CD4-positive, alpha-beta T cell (primary cell): ENCODE measurements around the gene LYPD6B. TPM values are rescaled to one million over a fixed set of nuclear protein-coding genes. Genes with fewer than 3 reads are reported as not detected.

Experiments
- ATAC-seq: fragments of 200-7000 bp; cut with Tn5 transposase; one replicate; pipeline ENCODE4 v1.10.0; 2022; ENCODE audit warnings: mild to moderate bottlenecking; ENCODE audit not compliant: poor library complexity
- CTCF ChIA-PET: fragments of 350-600 bp; sonication (Branson Sonifier 250); formaldehyde crosslinking; loops from one replicate; lab custom pipeline; 2021; ENCODE audit warnings: antibody characterized with exemption, inconsistent platforms; lab: Charles Lee
- POLR2A ChIA-PET: fragments of 350-600 bp; sonication (Branson Sonifier 250); formaldehyde crosslinking; loops from one replicate; lab custom pipeline; 2021; ENCODE audit warnings: antibody characterized with exemption, inconsistent platforms; lab: Charles Lee
- DNase-seq, 14 experiments: peaks; one replicate each; pipeline ENCODE4 v3.0.0-alpha.2; 2013 to 2020; ENCODE audit warnings: mixed read lengths in 2 of 14
- H3K27ac ChIP-seq, 2 donors: one replicate each; pipeline versions ENCODE4 v1.5.1 to v1.7.0; 2013; ENCODE audit warnings: low read length in 2 of 2, low read depth in 1 of 2, mild to moderate bottlenecking in 1 of 2
- H3K27me3 ChIP-seq, 2 experiments: 1 replicate in 1 of 2; 2 replicates in 1 of 2; pipeline versions ENCODE4 v1.6.1 to v1.7.0; 2013; ENCODE audit warnings: low read length in 2 of 2, control low read depth in 1 of 2, mild to moderate bottlenecking in 1 of 2, moderate library complexity in 1 of 2; ENCODE audit not compliant: insufficient read depth in 2 of 2, control insufficient read depth in 1 of 2
- H3K36me3 ChIP-seq: one replicate; pipeline ENCODE4 v1.6.1; 2013; ENCODE audit warnings: low read length, control low read depth; ENCODE audit not compliant: insufficient read depth
- H3K4me1 ChIP-seq: one replicate; pipeline ENCODE4 v1.6.1; 2013; ENCODE audit warnings: low read length, control low read depth; ENCODE audit not compliant: insufficient read depth
- H3K4me3 ChIP-seq: one replicate; pipeline ENCODE4 v1.5.1; 2013; ENCODE audit warnings: mild to moderate bottlenecking, low read length, moderate library complexity
- H3K9me3 ChIP-seq, 2 experiments: 1 replicate in 1 of 2; 2 replicates in 1 of 2; pipeline versions ENCODE4 v1.6.1 to v1.7.0; 2013; ENCODE audit warnings: low read length in 2 of 2, mild to moderate bottlenecking in 2 of 2, control low read depth in 1 of 2, moderate library complexity in 1 of 2; ENCODE audit not compliant: control insufficient read depth in 1 of 2, insufficient read depth in 1 of 2
- H3K27ac Mint-ChIP-seq: one replicate; pipeline ENCODE4 v1.8.0; 2020; ENCODE audit warnings: mixed read lengths
- H3K27me3 Mint-ChIP-seq: one replicate; pipeline ENCODE4 v1.8.0; 2021; ENCODE audit warnings: mixed read lengths
- H3K36me3 Mint-ChIP-seq: one replicate; pipeline ENCODE4 v1.8.0; 2021; ENCODE audit warnings: low read depth, mixed read lengths
- H3K4me1 Mint-ChIP-seq: one replicate; pipeline ENCODE4 v1.8.0; 2021; ENCODE audit warnings: low read depth, mixed read lengths
- H3K4me3 Mint-ChIP-seq: one replicate; pipeline ENCODE4 v1.8.0; 2020; ENCODE audit warnings: mild to moderate bottlenecking, mixed read lengths
- H3K9me3 Mint-ChIP-seq: one replicate; pipeline ENCODE4 v1.8.0; 2020; ENCODE audit warnings: mixed read lengths
- intact Hi-C, 2 experiments: fragments of 100-400 bp; cut with DNase I in 1 of 2; cut with micrococcal nuclease in 1 of 2; formaldehyde crosslinking; loops; one replicate each; pipeline versions ENCODE4 v1.15.1 to v1.9.0; 2023 to 2025; cut with DNase I, micrococcal nuclease
- total RNA-seq, 174 experiments: library from RNA in 2 of 174; stranded (reverse) in 2 of 174; gene quantifications; one replicate each; pipeline ENCODE4 v1.2.3 and lab custom pipeline; 2021 to 2026
- TF ChIP-seq, protein P1 (sequence below): fragments of 200-600 bp; IDR thresholded peaks from one replicate; pipeline ENCODE4 v1.8.0; 2022; ENCODE audit warnings: antibody characterized with exemption, mild to moderate bottlenecking

LYPD6B gene
- total RNA-seq, 2 experiments from 2014 or later, result not detected

DNA sequence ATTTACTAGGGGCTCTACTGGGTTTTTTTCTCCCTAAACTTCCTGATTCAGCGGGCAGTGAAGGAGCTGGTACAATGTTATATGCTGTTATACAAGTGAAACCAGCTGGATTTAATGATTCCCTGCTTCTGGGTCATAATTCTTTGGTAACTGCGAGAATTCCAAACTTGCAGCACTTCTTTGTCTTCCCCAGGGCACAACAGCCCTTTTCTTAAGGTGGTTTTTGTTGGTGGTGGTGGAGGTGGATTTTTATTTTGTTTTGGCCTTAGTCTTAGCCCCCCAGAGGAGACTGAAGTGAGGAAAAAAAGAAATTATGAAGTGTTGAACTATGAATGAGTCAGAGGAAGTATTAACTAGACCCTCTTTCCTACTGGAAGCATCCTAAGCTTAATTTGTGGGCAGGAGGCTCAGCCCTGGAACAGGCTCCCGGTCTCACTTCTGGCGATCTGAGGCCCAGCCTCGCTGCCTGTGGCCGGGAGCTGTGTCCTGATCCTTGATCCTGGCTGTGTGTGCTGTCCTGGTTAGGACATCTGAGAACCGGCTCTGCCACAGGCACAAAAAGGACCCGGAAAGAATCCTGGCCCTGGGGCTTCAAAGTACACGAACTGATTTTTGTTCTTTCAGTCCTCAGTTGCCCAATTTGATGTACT lies 141.9 kb downstream of the LYPD6B start:
- H3K4me3 Mint-ChIP-seq, result no peak overlapping the region
- DNase-seq (no peak), ATAC-seq (no peak)
- H3K36me3 Mint-ChIP-seq, result no peaks in the 10 kb centered on the region
- no peaks in the 10 kb centered on the region for H3K9me3 Mint-ChIP-seq
- ChIA-PET CTCF (no interaction called here), POLR2A (no interaction called here)
- no peaks in the 10 kb centered on the region for H3K36me3 ChIP-seq
- H3K4me1 Mint-ChIP-seq, result no peaks in the 10 kb centered on the region
- H3K27ac Mint-ChIP-seq, result no peak overlapping the region
- H3K27ac ChIP-seq, result no peak overlapping the region
- no peak overlapping the region for H3K4me3 ChIP-seq
- H3K27me3 ChIP-seq, result peaks cover 0 to 4% of the 10 kb centered on the region in 2 experiments
- peaks cover 5% of the 10 kb centered on the region for H3K27me3 Mint-ChIP-seq
- intact Hi-C loops, result no loop called here
- H3K9me3 ChIP-seq, result no peaks in the 10 kb centered on the region
- H3K4me1 ChIP-seq, result no peaks in the 10 kb centered on the region
- TF ChIP-seq, protein P1, sequence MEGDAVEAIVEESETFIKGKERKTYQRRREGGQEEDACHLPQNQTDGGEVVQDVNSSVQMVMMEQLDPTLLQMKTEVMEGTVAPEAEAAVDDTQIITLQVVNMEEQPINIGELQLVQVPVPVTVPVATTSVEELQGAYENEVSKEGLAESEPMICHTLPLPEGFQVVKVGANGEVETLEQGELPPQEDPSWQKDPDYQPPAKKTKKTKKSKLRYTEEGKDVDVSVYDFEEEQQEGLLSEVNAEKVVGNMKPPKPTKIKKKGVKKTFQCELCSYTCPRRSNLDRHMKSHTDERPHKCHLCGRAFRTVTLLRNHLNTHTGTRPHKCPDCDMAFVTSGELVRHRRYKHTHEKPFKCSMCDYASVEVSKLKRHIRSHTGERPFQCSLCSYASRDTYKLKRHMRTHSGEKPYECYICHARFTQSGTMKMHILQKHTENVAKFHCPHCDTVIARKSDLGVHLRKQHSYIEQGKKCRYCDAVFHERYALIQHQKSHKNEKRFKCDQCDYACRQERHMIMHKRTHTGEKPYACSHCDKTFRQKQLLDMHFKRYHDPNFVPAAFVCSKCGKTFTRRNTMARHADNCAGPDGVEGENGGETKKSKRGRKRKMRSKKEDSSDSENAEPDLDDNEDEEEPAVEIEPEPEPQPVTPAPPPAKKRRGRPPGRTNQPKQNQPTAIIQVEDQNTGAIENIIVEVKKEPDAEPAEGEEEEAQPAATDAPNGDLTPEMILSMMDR, result no peak

DNA sequence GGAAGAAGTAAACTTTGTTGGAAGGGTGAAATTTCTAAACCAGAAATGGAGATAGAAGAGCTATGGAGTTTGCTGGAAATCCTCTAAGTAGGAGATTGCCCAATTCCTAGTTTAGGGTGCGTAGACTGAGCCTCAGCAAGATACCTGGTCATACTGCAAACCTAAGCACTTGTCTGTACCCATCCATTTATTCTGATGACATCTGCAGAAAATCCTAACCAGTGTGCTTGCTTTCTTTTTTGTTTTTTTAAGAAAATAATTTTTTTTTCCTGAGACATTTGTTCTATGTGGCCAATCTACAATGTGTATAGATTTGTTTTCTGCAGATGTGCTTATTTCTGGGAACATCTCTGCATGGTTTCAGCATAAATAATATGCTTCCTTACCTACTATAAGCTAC lies 144.7 kb downstream of the LYPD6B start:
- H3K4me3 Mint-ChIP-seq, result no peak overlapping the region
- CTCF ChIA-PET, result no interaction called here
- TF ChIP-seq, protein P1, result no peak
- no peaks in the 10 kb centered on the region for H3K9me3 ChIP-seq
- no peak overlapping the region for H3K27ac ChIP-seq
- H3K4me3 ChIP-seq, result no peak overlapping the region
- no peaks in the 10 kb centered on the region for H3K9me3 Mint-ChIP-seq
- peaks cover 0 to 4% of the 10 kb centered on the region in 2 experiments for H3K27me3 ChIP-seq
- DNase-seq (no peak), ATAC-seq (no peak)
- no peak overlapping the region for H3K27ac Mint-ChIP-seq
- intact Hi-C loops, result no loop called here
- no peaks in the 10 kb centered on the region for H3K36me3 Mint-ChIP-seq
- H3K4me1 Mint-ChIP-seq, result no peaks in the 10 kb centered on the region
- peaks cover 5% of the 10 kb centered on the region for H3K27me3 Mint-ChIP-seq
- POLR2A ChIA-PET, result no interaction called here
- H3K36me3 ChIP-seq, result no peaks in the 10 kb centered on the region
- H3K4me1 ChIP-seq, result no peaks in the 10 kb centered on the region

DNA sequence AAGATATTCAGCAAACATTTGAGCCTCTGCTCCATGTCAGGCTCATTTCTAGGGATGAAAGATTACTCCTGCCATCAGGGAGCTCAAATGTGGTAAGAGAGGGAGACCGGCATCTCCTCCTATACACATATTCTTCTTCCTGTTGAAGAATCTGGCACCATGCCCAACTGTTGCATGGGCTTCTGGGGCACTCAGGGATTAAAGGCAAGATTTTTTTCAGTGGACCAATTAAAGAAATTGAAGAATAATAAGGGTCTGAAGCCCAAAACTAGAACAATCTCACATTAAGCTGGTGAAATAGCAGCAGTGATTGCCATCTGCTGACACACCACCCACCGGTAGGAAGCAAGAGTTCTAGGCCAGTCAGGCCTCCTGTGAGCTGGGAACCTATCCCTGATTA lies 146.5 kb downstream of the LYPD6B start:
- no peak overlapping the region for H3K27ac ChIP-seq
- Mint-ChIP-seq H3K4me1 (no peaks in the 10 kb centered on the region), H3K36me3 (no peaks in the 10 kb centered on the region), H3K27me3 (peaks cover 5% of the 10 kb centered on the region), H3K4me3 (no peak overlapping the region), H3K27ac (no peak overlapping the region), H3K9me3 (no peaks in the 10 kb centered on the region)
- POLR2A ChIA-PET, result interaction anchor here (0.9 kb wide), 1 partner anchor 15 kb away, joined by 3 read pairs; no protein-coding TSS in a partner anchor
- no peak overlapping the region for H3K4me3 ChIP-seq
- intact Hi-C loops, result no loop called here
- TF ChIP-seq, protein P1, result no peak
- H3K4me1 ChIP-seq, result no peaks in the 10 kb centered on the region
- DNase-seq (no peak), ATAC-seq (no peak)
- H3K36me3 ChIP-seq, result no peaks in the 10 kb centered on the region
- no peaks in the 10 kb centered on the region for H3K9me3 ChIP-seq
- CTCF ChIA-PET, result no interaction called here
- no peaks in the 10 kb centered on the region for H3K27me3 ChIP-seq
